OCI-LY7 (cell line): ENCODE measurements around the gene WDFY2. TPM values are rescaled to one million over a fixed set of nuclear protein-coding genes. Genes with fewer than 3 reads are reported as not detected.

Source experiments
- BruUV-seq: library from RNA; stranded (reverse); fragments of 400-500 nt; replicated peaks from 2 replicates; lab custom pipeline; 2021; lab: Mats Ljungman, UMichigan
- CTCF ChIA-PET: fragments of 300-600 bp; sonication (Branson Sonifier 250); formaldehyde crosslinking; loops from one replicate; lab custom pipeline; 2022; ENCODE audit warnings: antibody characterized with exemption; ENCODE audit not compliant: unreplicated experiment; lab: Charles Lee
- POLR2A ChIA-PET: fragments of 300-600 bp; sonication (Branson Sonifier 250); formaldehyde crosslinking; loops from one replicate; lab custom pipeline; 2022; ENCODE audit warnings: antibody characterized with exemption; lab: Charles Lee
- DNase-seq: peaks from one replicate; pipeline ENCODE4 v3.0.0-alpha.2; 2015; ENCODE audit warnings: low spot score
- H2AFZ ChIP-seq: fragments of 200-600 bp; sonication (generic), shearing (Covaris generic); 2 replicates; pipeline ENCODE4 v1.6.1; 2014; ENCODE audit warnings: mild to moderate bottlenecking, antibody characterized with exemption, low read length, moderate library complexity
- H3K27ac ChIP-seq: fragments of 200-600 bp; sonication (generic); 2 replicates; pipeline ENCODE4 v1.5.1; 2014; ENCODE audit warnings: mixed run types, low read depth, mild to moderate bottlenecking, moderate library complexity, low read length, inconsistent platforms; ENCODE audit not compliant: poor library complexity, severe bottlenecking
- H3K36me3 ChIP-seq: fragments of 200-600 bp; sonication (generic); 2 replicates; pipeline ENCODE4 v1.6.1; 2014; ENCODE audit warnings: mild to moderate bottlenecking, antibody characterized with exemption, low read length, moderate library complexity, mixed read lengths; ENCODE audit not compliant: insufficient read depth
- H3K4me1 ChIP-seq: fragments of 200-600 bp; sonication (generic); 2 replicates; pipeline ENCODE4 v1.5.1; 2014; ENCODE audit warnings: mild to moderate bottlenecking, low read length; ENCODE audit not compliant: insufficient read depth, poor library complexity, severe bottlenecking
- H3K4me2 ChIP-seq: fragments of 200-600 bp; sonication (generic); 2 replicates; pipeline ENCODE4 v1.6.1; 2014; ENCODE audit warnings: mild to moderate bottlenecking, low read length
- H3K4me3 ChIP-seq: fragments of 200-600 bp; sonication (generic); 2 replicates; pipeline ENCODE4 v1.5.1; 2014; ENCODE audit warnings: mild to moderate bottlenecking, low read depth, low read length; ENCODE audit not compliant: poor library complexity, severe bottlenecking
- H3K79me2 ChIP-seq: fragments of 200-600 bp; sonication (generic); 2 replicates; pipeline ENCODE4 v1.6.1; 2016; ENCODE audit warnings: low read depth, mild to moderate bottlenecking, low read length, moderate library complexity, mixed read lengths; ENCODE audit not compliant: insufficient read depth
- H3K9me2 ChIP-seq: fragments of 200-600 bp; sonication (generic); 2 replicates; pipeline ENCODE4 v1.6.1; 2016; ENCODE audit warnings: mild to moderate bottlenecking, low read length, mixed read lengths; ENCODE audit not compliant: insufficient read depth
- H3K9me3 ChIP-seq: fragments of 200-600 bp; sonication (generic); 2 replicates; pipeline ENCODE4 v1.6.1; 2014; ENCODE audit warnings: mild to moderate bottlenecking, mixed run types, low read length, mixed read lengths
- H4K20me1 ChIP-seq: fragments of 200-600 bp; sonication (generic); 2 replicates; pipeline ENCODE4 v1.6.1; 2014; ENCODE audit warnings: mild to moderate bottlenecking, antibody characterized with exemption, low read length, moderate library complexity, mixed read lengths; ENCODE audit not compliant: insufficient read depth
- CTCF ChIP-seq: fragments of 200-600 bp; sonication (generic); conservative IDR thresholded peaks from 2 replicates; pipeline ENCODE4 v1.5.1; 2014; ENCODE audit warnings: mild to moderate bottlenecking, antibody characterized with exemption, low read length, moderate library complexity, mixed read lengths
- EZH2phosphoT487 ChIP-seq: fragments of 200-600 bp; sonication (generic); IDR thresholded peaks from 2 replicates; pipeline ENCODE4 v1.6.1; 2018; ENCODE audit warnings: low read depth, borderline replicate concordance, mild to moderate bottlenecking, mixed run types, antibody characterized with exemption, low read length, moderate library complexity, mixed read lengths
- intact Hi-C: fragments of 100-400 bp; cut with micrococcal nuclease; formaldehyde crosslinking; loops from one replicate; pipeline ENCODE4 v1.10.0; 2022; ENCODE audit not compliant: unreplicated experiment
- total RNA-seq, 2 experiments: library from RNA; depleted of rRNA in 1 of 2; stranded (reverse); fragments of >200 nt in 1 of 2; shearing (Covaris generic) in 1 of 2; gene quantifications; 2 replicates each; pipeline ENCODE4 v1.2.3, GENCODE V29; 2014 to 2022

WDFY2 gene
- total RNA-seq, 2 experiments from 2014 or later: 6.4 to 18.1 TPM

GRCh38 chr13:51594432-51594831 lies 10.2 kb downstream of the WDFY2 start:
- Histone ChIP-seq H3K4me3 (no peak overlapping the region), H3K79me2 (peaks cover 10% of the 10 kb centered on the region; the same call in 1 of the 2 replicates), H3K27ac (no peak overlapping the region), H3K4me1 (no peaks in the 10 kb centered on the region), H3K9me3 (no peaks in the 10 kb centered on the region), H3K4me2 (no peak overlapping the region), H3K36me3 (no peaks in the 10 kb centered on the region), H2AFZ (no peak overlapping the region), H4K20me1 (no peaks in the 10 kb centered on the region), H3K9me2 (no peaks in the 10 kb centered on the region)
- CTCF ChIA-PET: no interaction called here
- BruUV-seq: no TSS peak
- intact Hi-C loops: no loop called here
- POLR2A ChIA-PET: interaction anchor here (2.7 kb wide), 1 partner anchor 9 kb away, joined by 13 read pairs; no protein-coding TSS in a partner anchor
- DNase-seq: no peak
- TF ChIP-seq CTCF (no peak), EZH2phosphoT487 (no peak)

GRCh38 chr13:51595416-51595815 lies 11.2 kb downstream of the WDFY2 start:
- no peak for TF ChIP-seq CTCF
- ChIA-PET CTCF (no interaction called here), POLR2A (interaction anchor here (0.6 to 2.7 kb wide), 3 partner anchors 10 to 69 kb away, joined by 3 to 13 read pairs (median 3); no protein-coding TSS in a partner anchor)
- Histone ChIP-seq H4K20me1 (no peaks in the 10 kb centered on the region), H3K4me2 (no peak overlapping the region), H2AFZ (no peak overlapping the region), H3K4me3 (no peak overlapping the region), H3K9me3 (no peaks in the 10 kb centered on the region), H3K4me1 (no peaks in the 10 kb centered on the region), H3K27ac (no peak overlapping the region), H3K79me2 (peaks cover 10% of the 10 kb centered on the region; the same call in 1 of the 2 replicates), H3K9me2 (no peaks in the 10 kb centered on the region), H3K36me3 (no peaks in the 10 kb centered on the region)
- intact Hi-C loops: no loop called here
- DNase-seq: no peak
- BruUV-seq: no TSS peak

GRCh38 chr13:51596541-51596940 lies 12.3 kb downstream of the WDFY2 start:
- no peaks in the 10 kb centered on the region for H3K4me1 ChIP-seq
- peaks cover 10% of the 10 kb centered on the region; the same call in 1 of the 2 replicates for H3K79me2 ChIP-seq
- ChIA-PET POLR2A (interaction anchor here (0.6 to 2.7 kb wide), 3 partner anchors 11 to 841 kb away, joined by 3 to 13 read pairs (median 4); no protein-coding TSS in a partner anchor), CTCF (no interaction called here)
- BruUV-seq: no TSS peak
- TF ChIP-seq EZH2phosphoT487 (no peak), CTCF (no peak)
- H3K9me2 ChIP-seq: no peaks in the 10 kb centered on the region
- H3K4me3 ChIP-seq: no peak overlapping the region
- DNase-seq: no peak
- H2AFZ ChIP-seq: no peak overlapping the region
- no peak overlapping the region for H3K4me2 ChIP-seq
- H4K20me1 ChIP-seq: no peaks in the 10 kb centered on the region
- intact Hi-C loops: no loop called here
- H3K27ac ChIP-seq: no peak overlapping the region
- H3K36me3 ChIP-seq: no peaks in the 10 kb centered on the region
- H3K9me3 ChIP-seq: no peaks in the 10 kb centered on the region
